Activated CD4-positive, alpha-beta T cell treated with anti-CD3 and anti-CD28 coated beads, Interleukin-2, amount 10 ng/mL, durations not matched to agents 7 days and 5 days (primary cell): Measurements from ENCODE around the gene NFIA. TPM values are rescaled to one million over a fixed set of nuclear protein-coding genes. Genes with fewer than 3 reads are reported as not detected.

ENCODE experiments used
- CTCF ChIA-PET: fragments of 350-600 bp; sonication (Branson Sonifier 250); formaldehyde crosslinking; loops from one replicate; lab custom pipeline; 2021; ENCODE audit warnings: antibody characterized with exemption; lab: Charles Lee
- POLR2A ChIA-PET: fragments of 350-600 bp; sonication (Branson Sonifier 250); formaldehyde crosslinking; loops from one replicate; lab custom pipeline; 2021; ENCODE audit warnings: antibody characterized with exemption; lab: Charles Lee
- DNase-seq: peaks from one replicate; pipeline ENCODE4 v3.0.0-alpha.2; 2020
- H3K27ac Mint-ChIP-seq: one replicate; pipeline ENCODE4 v1.8.0; 2021; ENCODE audit warnings: mild to moderate bottlenecking, moderate library complexity, mixed read lengths
- H3K27me3 Mint-ChIP-seq: one replicate; pipeline ENCODE4 v1.8.0; 2021; ENCODE audit warnings: mixed read lengths
- H3K36me3 Mint-ChIP-seq: one replicate; pipeline ENCODE4 v1.8.0; 2021; ENCODE audit warnings: low read depth, mixed read lengths
- H3K4me1 Mint-ChIP-seq: one replicate; pipeline ENCODE4 v1.8.0; 2021; ENCODE audit warnings: mixed read lengths
- H3K4me3 Mint-ChIP-seq: one replicate; pipeline ENCODE4 v1.8.0; 2021; ENCODE audit warnings: mild to moderate bottlenecking, moderate library complexity, mixed read lengths
- H3K9me3 Mint-ChIP-seq: one replicate; pipeline ENCODE4 v1.8.0; 2021; ENCODE audit warnings: mixed read lengths
- total RNA-seq, 2 experiments: library from RNA; stranded (reverse); gene quantifications; one replicate each; pipeline ENCODE4 v1.2.3, GENCODE V29; 2021

The NFIA gene
- total RNA-seq, 2 experiments from 2014 or later = 0.97 to 1.6 TPM

GRCh38 chr1:61222240-61222639, 139.9 kb downstream of the NFIA start:
- Mint-ChIP-seq H3K4me3 (no peak overlapping the region), H3K9me3 (no peaks in the 10 kb centered on the region), H3K36me3 (no peaks in the 10 kb centered on the region), H3K27ac (no peak overlapping the region), H3K27me3 (peaks cover 5% of the 10 kb centered on the region), H3K4me1 (no peaks in the 10 kb centered on the region)
- no peak for DNase-seq
- CTCF ChIA-PET = no interaction called here
- POLR2A ChIA-PET = no interaction called here

DNA sequence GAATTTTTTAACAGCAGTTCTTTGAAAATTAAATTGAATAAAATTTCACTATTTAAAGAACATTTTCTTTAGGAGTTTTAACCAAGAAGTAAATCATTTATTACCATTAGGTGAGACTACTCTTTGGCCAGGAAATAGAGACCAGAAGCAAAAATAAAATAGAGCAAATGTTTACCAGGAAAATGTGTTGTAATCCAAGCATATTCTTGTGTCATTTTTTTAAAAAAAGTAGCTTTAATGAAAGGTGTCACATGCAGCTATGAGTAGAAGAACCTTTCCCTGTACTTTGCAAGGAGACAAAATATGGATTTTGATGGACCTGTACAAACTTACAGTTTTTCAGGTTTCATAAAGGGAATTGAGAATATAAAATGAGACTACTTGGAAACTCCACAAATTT, 140.8 kb downstream of the NFIA start:
- peaks cover 5% of the 10 kb centered on the region for H3K27me3 Mint-ChIP-seq
- no peaks in the 10 kb centered on the region for H3K9me3 Mint-ChIP-seq
- no peak overlapping the region for H3K27ac Mint-ChIP-seq
- CTCF ChIA-PET = no interaction called here
- POLR2A ChIA-PET = no interaction called here
- no peaks in the 10 kb centered on the region for H3K4me1 Mint-ChIP-seq
- DNase-seq = no peak
- H3K4me3 Mint-ChIP-seq = no peak overlapping the region
- H3K36me3 Mint-ChIP-seq = no peaks in the 10 kb centered on the region

- Mint-ChIP-seq H3K4me3 (no peak overlapping the region), H3K9me3 (no peaks in the 10 kb centered on the region), H3K36me3 (no peaks in the 10 kb centered on the region), H3K4me1 (no peaks in the 10 kb centered on the region), H3K27me3 (peaks cover 5% of the 10 kb centered on the region), H3K27ac (no peak overlapping the region)
- CTCF ChIA-PET = interaction anchor here (0.7 kb wide), 1 partner anchor 9 kb away, joined by 6 read pairs; no protein-coding TSS in a partner anchor
- POLR2A ChIA-PET = no interaction called here
- no peak for DNase-seq
Observed at GRCh38 chr1:61224609-61225008, 142.2 kb downstream of the NFIA start.

DNA sequence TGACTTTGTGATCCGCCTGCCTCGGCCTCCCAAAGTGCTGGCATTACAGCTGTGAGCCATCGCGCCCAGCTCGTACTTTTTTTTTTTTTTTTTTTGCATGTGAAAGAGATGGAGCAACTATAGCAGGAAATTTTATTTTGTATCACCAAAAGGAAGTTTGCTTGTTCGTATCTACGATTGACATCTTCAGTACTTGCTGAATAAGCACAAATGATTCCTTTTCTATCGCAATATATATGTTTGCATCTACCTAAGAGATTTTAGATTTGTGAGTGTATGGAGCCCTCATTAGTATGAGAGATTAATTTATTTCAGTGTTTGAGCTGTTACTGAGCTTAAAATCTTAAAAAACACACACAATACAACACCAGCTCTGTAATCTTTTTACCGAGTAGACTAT, 143.1 kb downstream of the NFIA start:
- Mint-ChIP-seq H3K36me3 (no peaks in the 10 kb centered on the region), H3K27me3 (peaks cover 7% of the 10 kb centered on the region), H3K9me3 (no peaks in the 10 kb centered on the region), H3K4me1 (no peaks in the 10 kb centered on the region), H3K27ac (no peak overlapping the region), H3K4me3 (no peak overlapping the region)
- no peak for DNase-seq
- ChIA-PET CTCF (interaction anchor here (0.6 kb wide), 2 partner anchors 12 to 103 kb away, joined by 3 to 5 read pairs; no protein-coding TSS in a partner anchor), POLR2A (no interaction called here)

DNA sequence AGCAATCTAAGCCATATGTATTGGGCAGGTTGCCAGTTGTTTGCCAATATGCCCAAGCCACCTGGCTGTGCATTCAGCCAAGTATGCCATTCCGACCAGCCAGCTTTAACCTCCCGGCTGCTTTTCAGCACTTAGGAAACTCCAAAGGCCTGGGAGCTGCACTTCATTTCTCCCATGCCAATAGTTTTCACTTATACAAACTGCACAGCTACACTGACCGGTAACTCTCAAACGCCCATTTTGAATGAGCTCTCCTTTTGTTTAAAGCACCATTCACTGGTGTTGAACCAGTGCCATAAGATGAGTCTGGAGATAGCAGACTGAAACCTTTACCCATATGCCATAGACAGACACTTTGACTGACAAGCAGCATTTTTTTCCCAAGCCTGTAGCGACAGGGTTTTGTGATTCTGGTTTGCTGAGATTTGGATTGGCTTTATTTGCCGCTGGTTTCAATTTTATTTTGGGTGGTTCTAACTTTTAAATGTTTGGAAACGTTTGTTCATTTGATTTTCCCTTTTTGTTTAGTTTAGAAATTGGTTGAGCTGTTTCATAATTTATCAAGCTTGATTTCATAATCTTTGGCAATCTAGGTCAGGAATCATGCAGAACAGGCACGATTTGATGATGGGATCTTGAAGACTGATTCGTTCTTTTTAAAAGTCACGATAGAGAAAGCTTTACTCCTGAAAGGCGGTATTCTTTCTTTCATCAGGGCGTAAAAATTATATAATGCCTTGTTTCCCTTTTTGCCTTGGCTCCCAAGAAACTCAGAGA, 144.6 kb downstream of the NFIA start:
- no peak overlapping the region for H3K27ac Mint-ChIP-seq
- CTCF ChIA-PET = no interaction called here

GRCh38 chr1:61227857-61228550, 145.6 kb downstream of the NFIA start:
- Mint-ChIP-seq H3K27ac (no peak overlapping the region), H3K9me3 (no peaks in the 10 kb centered on the region), H3K4me1 (no peaks in the 10 kb centered on the region), H3K36me3 (no peaks in the 10 kb centered on the region), H3K4me3 (no peak overlapping the region), H3K27me3 (peaks cover 2% of the 10 kb centered on the region)
- CTCF ChIA-PET = no interaction called here
- DNase-seq = no peak
- POLR2A ChIA-PET = no interaction called here

More for the DNA sequence above, 144.6 kb downstream of the NFIA start:
- H3K36me3 Mint-ChIP-seq = no peaks in the 10 kb centered on the region
- POLR2A ChIA-PET = no interaction called here
- no peak for DNase-seq
- H3K4me3 Mint-ChIP-seq = no peak overlapping the region
- peaks cover 5% of the 10 kb centered on the region for H3K27me3 Mint-ChIP-seq
- no peaks in the 10 kb centered on the region for H3K9me3 Mint-ChIP-seq
- H3K4me1 Mint-ChIP-seq = no peaks in the 10 kb centered on the region

GRCh38 chr1:61230523-61230922, 148.2 kb downstream of the NFIA start:
- POLR2A ChIA-PET = no interaction called here
- H3K4me1 Mint-ChIP-seq = no peaks in the 10 kb centered on the region
- H3K27me3 Mint-ChIP-seq = peaks cover 2% of the 10 kb centered on the region
- DNase-seq = no peak
- CTCF ChIA-PET = interaction anchor here (1.3 to 1.5 kb wide), 2 partner anchors 12 to 23 kb away, joined by 3 to 5 read pairs; no protein-coding TSS in a partner anchor
- H3K9me3 Mint-ChIP-seq = peaks cover 3% of the 10 kb centered on the region
- no peak overlapping the region for H3K4me3 Mint-ChIP-seq
- H3K36me3 Mint-ChIP-seq = no peaks in the 10 kb centered on the region
- no peak overlapping the region for H3K27ac Mint-ChIP-seq

- H3K27me3 Mint-ChIP-seq = peaks cover 2% of the 10 kb centered on the region
- ChIA-PET POLR2A (no interaction called here), CTCF (interaction anchor here (1.3 to 1.5 kb wide), 2 partner anchors 11 to 24 kb away, joined by 3 to 5 read pairs; no protein-coding TSS in a partner anchor)
- H3K9me3 Mint-ChIP-seq = peaks cover 3% of the 10 kb centered on the region
- H3K4me3 Mint-ChIP-seq = no peak overlapping the region
- H3K4me1 Mint-ChIP-seq = no peaks in the 10 kb centered on the region
- no peaks in the 10 kb centered on the region for H3K36me3 Mint-ChIP-seq
- DNase-seq = no peak
- no peak overlapping the region for H3K27ac Mint-ChIP-seq
Observed at GRCh38 chr1:61231795-61232194, 149.4 kb downstream of the NFIA start.

- no peak overlapping the region for H3K27ac Mint-ChIP-seq
- DNase-seq = no peak
- ChIA-PET CTCF (no interaction called here), POLR2A (interaction anchor here (0.6 kb wide), 1 partner anchor 280 kb away, joined by 3 read pairs; no protein-coding TSS in a partner anchor)
- peaks cover 2% of the 10 kb centered on the region for H3K27me3 Mint-ChIP-seq
- H3K4me1 Mint-ChIP-seq = no peaks in the 10 kb centered on the region
- H3K36me3 Mint-ChIP-seq = no peaks in the 10 kb centered on the region
- peaks cover 3% of the 10 kb centered on the region for H3K9me3 Mint-ChIP-seq
- H3K4me3 Mint-ChIP-seq = no peak overlapping the region
Observed at GRCh38 chr1:61233121-61233660, 150.8 kb downstream of the NFIA start.

- no peak overlapping the region for H3K4me3 Mint-ChIP-seq
- peaks cover 2% of the 10 kb centered on the region for H3K27me3 Mint-ChIP-seq
- POLR2A ChIA-PET = no interaction called here
- no peak for DNase-seq
- CTCF ChIA-PET = interaction anchor here (0.9 kb wide), 2 partner anchors 10 to 12 kb away, joined by 3 to 6 read pairs; no protein-coding TSS in a partner anchor
- H3K27ac Mint-ChIP-seq = no peak overlapping the region
- peaks cover 3% of the 10 kb centered on the region for H3K9me3 Mint-ChIP-seq
- no peaks in the 10 kb centered on the region for H3K4me1 Mint-ChIP-seq
- no peaks in the 10 kb centered on the region for H3K36me3 Mint-ChIP-seq
Observed at GRCh38 chr1:61234587-61234919, 152.2 kb downstream of the NFIA start.

DNA sequence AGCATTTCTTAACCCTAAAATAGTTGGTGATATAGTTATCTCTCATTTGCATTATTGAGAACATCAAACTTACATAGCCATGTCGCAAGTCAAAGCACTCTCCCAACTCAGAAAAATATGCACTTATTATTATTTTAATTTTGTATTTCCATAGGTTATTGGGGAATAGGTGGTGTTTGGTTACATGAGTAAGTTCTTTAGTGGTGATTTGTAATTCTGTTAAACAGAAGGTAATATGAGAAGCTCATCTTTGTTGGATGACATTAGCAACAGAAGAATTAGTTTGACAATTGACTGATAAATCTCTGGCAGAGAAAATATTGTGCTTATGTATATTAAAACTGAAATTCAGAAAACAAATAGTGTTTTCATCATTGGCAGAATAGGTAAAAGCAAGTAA, 154.8 kb downstream of the NFIA start:
- Mint-ChIP-seq H3K9me3 (peaks cover 3% of the 10 kb centered on the region), H3K4me3 (no peak overlapping the region), H3K27me3 (no peaks in the 10 kb centered on the region), H3K36me3 (no peaks in the 10 kb centered on the region), H3K27ac (no peak overlapping the region), H3K4me1 (no peaks in the 10 kb centered on the region)
- POLR2A ChIA-PET = no interaction called here
- CTCF ChIA-PET = interaction anchor here (0.7 to 0.8 kb wide), 2 partner anchors 55 to 111 kb away, joined by 3 read pairs; no protein-coding TSS in a partner anchor
- DNase-seq = no peak

GRCh38 chr1:61237659-61238358, 155.4 kb downstream of the NFIA start:
- Mint-ChIP-seq H3K36me3 (no peaks in the 10 kb centered on the region), H3K27me3 (no peaks in the 10 kb centered on the region), H3K27ac (no peak overlapping the region), H3K9me3 (peaks cover 3% of the 10 kb centered on the region), H3K4me3 (no peak overlapping the region), H3K4me1 (no peaks in the 10 kb centered on the region)
- POLR2A ChIA-PET = no interaction called here
- no peak for DNase-seq
- CTCF ChIA-PET = interaction anchor here (1.2 kb wide), 1 partner anchor 14 kb away, joined by 3 read pairs; no protein-coding TSS in a partner anchor
